GM19452 (cell line): ENCODE data around the gene DEXI.
A peak's percentile ranks its signal among the peaks of the same experiment; 100 is the strongest.
"Not testable (repeated sequence)": the region's sequence is repeated elsewhere in the genome, so short reads cannot be mapped to it uniquely, and the experiment has no call there.

ENCODE experiments used
- ATAC-seq: cut with Tn5 transposase; IDR thresholded peaks from one replicate; pipeline ENCODE4 v1.9.1; 2021; ENCODE audit not compliant: unreplicated experiment

DEXI gene

GRCh38 chr16:10929097-10929496 lies 13.2 kb downstream of the DEXI start:
- not testable (repeated sequence) for ATAC-seq

GRCh38 chr16:10927497-10928112 lies 14.7 kb downstream of the DEXI start:
- ATAC-seq = no peak

GRCh38 chr16:10926867-10927266 lies 15.4 kb downstream of the DEXI start:
- no peak for ATAC-seq

DNA sequence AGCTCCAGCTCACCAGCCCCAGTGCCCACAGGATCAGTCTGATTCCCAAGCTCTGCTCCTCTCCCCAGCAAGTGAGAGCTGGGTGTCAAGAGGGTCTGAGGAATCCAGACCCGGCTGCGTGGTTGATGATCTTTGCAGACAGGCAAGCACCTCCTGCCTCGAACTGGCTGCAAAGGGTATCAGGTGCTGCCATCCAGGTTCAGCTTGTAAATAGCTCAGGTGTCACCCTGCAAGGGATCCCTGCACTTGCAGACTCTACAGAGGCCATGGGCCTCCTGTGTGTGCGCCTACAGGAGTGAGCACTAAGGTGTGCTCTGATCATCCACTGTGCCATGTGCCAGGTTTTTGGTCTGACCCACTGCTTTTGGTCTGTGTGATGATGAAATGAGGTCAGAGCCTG lies 16.2 kb downstream of the DEXI start:
- no peak for ATAC-seq

DNA sequence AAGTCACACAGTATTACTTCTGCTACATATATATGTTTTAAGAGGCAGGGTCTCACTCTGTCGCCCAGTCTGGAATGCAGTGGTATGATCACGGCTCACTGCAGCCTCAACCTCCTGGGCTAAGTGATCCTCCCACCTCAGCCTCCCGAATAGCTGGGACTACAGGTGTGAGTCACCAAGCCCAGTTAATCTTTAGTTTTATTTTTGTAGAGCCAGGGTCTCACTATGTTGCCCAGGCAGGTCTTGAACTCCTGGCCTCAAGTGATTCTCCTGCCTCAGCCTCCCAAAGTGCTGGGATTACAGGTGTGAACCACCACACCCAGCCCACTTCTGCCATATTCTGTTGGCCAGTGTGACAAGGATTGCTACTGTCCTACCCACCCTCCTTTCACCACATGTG lies 17.0 kb downstream of the DEXI start:
- ATAC-seq = not testable (repeated sequence)

DNA sequence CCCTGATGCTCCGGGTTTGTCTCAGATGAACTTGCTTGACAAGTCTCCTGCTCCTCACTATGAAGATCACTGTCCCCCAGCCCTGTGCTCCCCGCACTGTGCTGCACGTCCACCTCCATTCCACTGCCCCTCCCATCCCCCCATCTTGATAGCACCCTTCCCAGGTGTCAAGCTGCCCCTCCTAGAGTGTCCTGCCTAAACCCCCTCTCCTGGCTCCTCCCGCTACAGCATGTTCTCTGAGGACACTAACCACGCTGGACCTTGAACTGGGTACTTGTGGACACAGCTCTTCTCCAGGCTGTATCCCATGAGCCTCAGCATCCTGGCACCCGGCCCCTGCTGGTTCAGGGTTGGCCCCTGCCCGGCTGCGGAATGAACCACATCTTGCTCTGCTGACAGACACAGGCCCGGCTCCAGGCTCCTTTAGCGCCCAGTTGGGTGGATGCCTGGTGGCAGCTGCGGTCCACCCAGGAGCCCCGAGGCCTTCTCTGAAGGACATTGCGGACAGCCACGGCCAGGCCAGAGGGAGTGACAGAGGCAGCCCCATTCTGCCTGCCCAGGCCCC lies 18.5 kb downstream of the DEXI start:
- ATAC-seq = no peak

GRCh38 chr16:10923146-10923649 lies 19.1 kb downstream of the DEXI start:
- no peak for ATAC-seq

- ATAC-seq = no peak
Observed at GRCh38 chr16:10922328-10923145, 19.7 kb downstream of the DEXI start.

DNA sequence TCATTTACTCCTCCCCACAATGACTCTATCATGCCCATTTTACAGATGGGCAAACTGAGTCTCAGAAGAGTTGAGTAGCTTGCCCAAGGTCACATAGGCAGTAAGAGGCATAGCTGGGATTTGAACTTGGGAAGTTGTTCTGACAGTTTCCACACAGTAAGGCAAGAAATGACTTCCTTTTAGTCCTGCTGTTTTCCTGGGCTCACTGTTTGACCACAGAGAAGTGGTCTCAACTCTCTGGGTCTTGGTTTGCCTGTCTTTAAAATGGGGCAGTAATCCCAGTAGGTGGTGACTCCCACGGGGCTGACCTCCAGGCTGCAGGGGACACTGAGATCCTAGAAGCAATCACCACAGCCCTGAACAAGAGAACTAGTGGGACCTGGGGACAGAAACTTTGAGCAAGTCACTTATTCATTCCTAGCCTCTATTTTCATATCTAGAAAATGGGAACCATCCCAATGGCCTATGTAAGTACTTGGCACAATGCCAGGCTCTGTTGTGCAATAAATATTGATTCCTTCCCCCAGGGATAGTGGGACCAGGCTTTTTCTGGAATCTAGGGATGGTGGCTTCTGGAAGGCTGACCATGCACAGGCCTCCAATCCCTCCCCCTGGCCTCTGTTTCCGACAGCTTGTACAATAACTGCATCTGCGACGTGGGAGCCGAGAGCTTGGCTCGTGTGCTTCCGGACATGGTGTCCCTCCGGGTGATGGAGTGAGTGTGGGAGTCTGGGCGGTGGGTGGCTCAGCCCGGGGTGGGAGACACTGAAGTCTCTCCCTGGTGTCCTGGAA lies 20.5 kb downstream of the DEXI start:
- ATAC-seq = no peak

DNA sequence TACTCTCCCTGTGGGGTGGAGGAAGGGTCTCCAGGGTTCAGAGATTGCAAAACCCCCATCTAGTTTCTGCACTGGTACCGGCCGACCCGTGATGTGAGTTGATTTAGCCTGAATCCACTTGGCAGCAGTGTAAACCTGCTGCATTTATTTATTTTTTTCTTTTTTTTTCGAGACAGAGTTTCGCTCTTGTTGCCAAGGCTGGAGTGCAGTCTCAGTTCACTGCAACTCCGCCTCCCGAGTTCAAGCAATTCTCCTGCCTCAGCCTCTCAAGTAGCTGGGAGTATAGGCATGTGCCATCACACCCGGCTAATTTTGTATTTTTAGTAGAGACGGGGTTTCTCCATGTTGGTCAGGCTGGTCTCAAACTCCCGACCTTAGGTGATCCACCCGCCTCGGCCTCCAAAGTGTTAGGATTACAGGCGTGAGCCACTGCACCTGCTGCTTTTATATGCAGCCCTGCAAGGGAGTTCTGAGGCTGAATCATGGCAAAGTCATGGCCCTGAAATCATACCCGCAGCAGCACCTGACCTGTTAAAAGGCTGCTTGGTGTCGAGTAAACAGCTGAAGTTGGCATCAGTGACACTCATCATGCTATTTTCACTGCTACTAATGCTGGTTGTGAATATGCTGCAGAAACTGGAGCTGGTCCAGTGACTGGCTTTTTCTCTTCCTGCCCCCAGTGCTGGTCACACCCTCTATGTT lies 21.4 kb downstream of the DEXI start:
- ATAC-seq = no peak

DNA sequence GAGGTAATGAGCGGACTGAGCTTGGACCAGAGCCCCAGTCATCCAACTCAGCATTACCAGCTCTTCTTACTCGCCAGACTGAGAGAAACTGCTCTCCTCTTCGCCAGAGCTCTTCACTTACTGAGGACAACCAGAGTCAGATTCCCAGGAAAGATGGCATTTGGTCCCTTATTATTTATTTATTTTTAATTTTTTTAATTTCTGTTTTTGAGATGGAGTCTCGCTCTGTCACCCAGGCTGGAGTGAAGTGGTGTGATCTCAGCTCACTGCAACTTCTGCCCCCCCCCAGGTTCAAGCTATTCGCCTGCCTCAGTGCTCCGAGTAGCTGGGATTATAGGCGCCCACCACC lies 23.3 kb downstream of the DEXI start:
- ATAC-seq = no peak

GRCh38 chr16:10918294-10919002 lies 23.8 kb downstream of the DEXI start:
- ATAC-seq = peak; percentile 59

DNA sequence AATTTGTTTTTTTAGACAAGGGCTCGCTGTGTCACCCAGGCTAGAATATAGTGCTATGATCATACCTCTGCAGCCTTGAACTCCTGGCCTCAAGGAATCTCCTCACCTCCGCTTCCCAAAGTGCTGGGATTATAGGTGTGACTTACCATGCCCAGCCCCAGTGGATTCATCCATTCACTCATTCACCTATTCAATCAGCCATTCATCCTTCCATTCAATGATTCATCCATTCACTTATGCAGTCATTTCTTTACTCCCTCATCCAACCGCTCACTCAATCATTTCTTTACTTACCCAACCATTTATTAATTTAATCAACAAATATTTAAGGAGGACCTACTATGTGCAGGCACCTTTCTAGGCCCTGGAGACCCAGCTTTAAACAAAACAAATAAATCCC lies 25.7 kb downstream of the DEXI start:
- ATAC-seq = no peak

DNA sequence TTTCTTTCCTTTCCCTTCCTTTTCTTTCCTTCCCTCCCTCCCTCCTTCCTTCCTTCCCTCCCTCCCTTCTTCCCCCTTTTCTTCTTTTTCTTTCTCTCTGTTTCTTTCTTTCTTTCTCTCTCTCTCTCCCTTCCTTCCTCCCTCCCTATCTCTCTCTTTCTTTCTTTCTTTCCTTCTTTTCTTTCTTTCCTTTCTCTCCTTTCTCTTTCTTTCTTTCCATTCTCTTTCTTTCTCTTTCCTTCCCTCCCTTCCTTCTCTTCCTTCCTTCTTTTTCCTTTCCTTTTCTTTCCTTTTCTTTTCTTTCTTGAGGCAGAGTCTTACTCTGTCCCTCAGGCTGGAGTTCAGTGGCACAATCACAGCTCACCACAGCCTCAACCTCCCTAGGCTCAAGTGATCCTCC lies 31.0 kb downstream of the DEXI start:
- no peak for ATAC-seq

- ATAC-seq = no peak
Observed at GRCh38 chr16:10907757-10908045, 34.6 kb downstream of the DEXI start.

- ATAC-seq = no peak
Observed at GRCh38 chr16:10906914-10907756, 35.1 kb downstream of the DEXI start.

GRCh38 chr16:10906482-10906881 lies 35.8 kb downstream of the DEXI start:
- no peak for ATAC-seq

- no peak for ATAC-seq
Observed at GRCh38 chr16:10902999-10903398, 39.3 kb downstream of the DEXI start.

DNA sequence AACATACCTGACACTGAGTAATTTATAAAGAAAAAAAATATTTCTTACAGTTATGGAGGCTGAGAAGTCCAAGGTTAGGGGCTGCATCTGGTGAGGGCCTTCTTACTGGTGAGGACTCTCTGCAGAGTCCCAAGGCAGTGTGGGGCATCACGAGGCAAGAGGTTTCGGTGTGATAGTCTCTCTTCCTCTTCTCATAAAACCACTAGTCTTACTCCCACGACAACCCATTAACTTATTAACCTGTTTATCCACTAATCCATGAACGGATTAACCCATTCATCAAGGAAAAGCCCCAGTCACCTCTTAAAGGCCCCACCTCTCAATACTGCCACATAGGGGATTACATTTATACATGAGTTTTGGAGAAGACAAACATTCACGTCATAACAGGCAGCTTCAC lies 45.1 kb downstream of the DEXI start:
- ATAC-seq = peak; percentile 75

DNA sequence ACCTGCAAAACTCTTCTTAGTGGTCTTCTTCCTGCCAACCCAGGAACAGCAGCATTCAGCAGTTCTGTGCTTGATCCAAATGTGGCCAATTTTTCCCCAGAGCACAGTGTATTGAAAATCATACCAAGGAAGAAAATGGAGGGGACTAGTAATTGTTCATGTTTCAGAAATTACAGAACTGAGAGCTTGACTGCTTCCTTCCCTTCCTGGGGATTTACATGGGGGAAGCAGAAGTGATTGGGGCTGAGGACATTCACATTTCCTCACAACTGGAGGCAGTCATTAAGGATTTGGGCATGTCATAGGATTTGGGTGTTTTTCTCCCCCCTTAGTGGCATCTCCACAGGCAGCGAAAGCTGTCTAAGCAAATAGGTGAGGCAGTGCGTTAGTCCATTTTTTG lies 45.5 kb downstream of the DEXI start:
- no peak for ATAC-seq
